IPS DF 6.9 (cell line): ENCODE measurements around the gene KCNQ1.

Source experiments
- DNase-seq: peaks from one replicate; pipeline ENCODE4 v3.0.0-alpha.2; 2013; ENCODE audit warnings: low read depth, low spot score
- H3K27ac ChIP-seq: one replicate; pipeline ENCODE4 v1.5.1; 2013; ENCODE audit warnings: low read length, control low read depth
- H3K27me3 ChIP-seq: 2 replicates; pipeline ENCODE4 v1.6.1; 2013; ENCODE audit warnings: mild to moderate bottlenecking, low read length; ENCODE audit not compliant: control insufficient read depth, insufficient read depth
- H3K36me3 ChIP-seq: 2 replicates; pipeline ENCODE4 v1.6.1; 2013; ENCODE audit warnings: low read length; ENCODE audit not compliant: control insufficient read depth, insufficient read depth
- H3K4me1 ChIP-seq: 2 replicates; pipeline ENCODE4 v1.6.1; 2013; ENCODE audit warnings: low read length; ENCODE audit not compliant: control insufficient read depth, insufficient read depth
- H3K4me3 ChIP-seq: 2 replicates; pipeline ENCODE4 v1.5.1; 2013; ENCODE audit warnings: mild to moderate bottlenecking, low read length
- H3K9me3 ChIP-seq: 2 replicates; pipeline ENCODE4 v1.6.1; 2013; ENCODE audit warnings: low read length, inconsistent platforms; ENCODE audit not compliant: control insufficient read depth, insufficient read depth
- WGBS: extraction: QIAGEN DNeasy Blood & Tissue Kit; methylation state at CpG from one replicate; pipeline ENCODE4 v1.1.7; 2013; ENCODE audit warnings: mixed read lengths, missing lambda C conversion rate; ENCODE audit not compliant: insufficient read length, insufficient coverage; 5-methylcytosine and 5-hydroxymethylcytosine counted together

KCNQ1 gene

GRCh38 chr11:2564008-2564530, 119.3 kb downstream of the KCNQ1 start:
- no CpG with 5 or more reads among the region's 14 CpGs for WGBS
- Histone ChIP-seq H3K36me3 (no peaks in the 10 kb centered on the region), H3K27ac (no peak overlapping the region), H3K4me1 (0 out of 2 replicates have a peak, but pooled peaks cover 3% of the 10 kb centered on the region), H3K27me3 (peaks cover 14% of the 10 kb centered on the region; the same call in 1 of the 2 replicates), H3K9me3 (no peaks in the 10 kb centered on the region), H3K4me3 (no peak overlapping the region)
- no peak for DNase-seq

- no peak overlapping the region for H3K27ac ChIP-seq
- no peaks in the 10 kb centered on the region for H3K9me3 ChIP-seq
- H3K4me3 ChIP-seq, result no peak overlapping the region
- no peaks in the 10 kb centered on the region for H3K36me3 ChIP-seq
- DNase-seq, result no peak
- no CpG with 5 or more reads among the region's 16 CpGs for WGBS
- 0 out of 2 replicates have a peak, but pooled peaks cover 3% of the 10 kb centered on the region for H3K4me1 ChIP-seq
- peaks cover 15% of the 10 kb centered on the region; the same call in 1 of the 2 replicates for H3K27me3 ChIP-seq
Measured at GRCh38 chr11:2564588-2565425, 120.0 kb downstream of the KCNQ1 start.

- WGBS, result no CpG with 5 or more reads among the region's 13 CpGs
- Histone ChIP-seq H3K4me1 (0 out of 2 replicates have a peak, but pooled peaks cover 3% of the 10 kb centered on the region), H3K36me3 (no peaks in the 10 kb centered on the region), H3K27me3 (peaks cover 15% of the 10 kb centered on the region; the same call in 1 of the 2 replicates), H3K9me3 (no peaks in the 10 kb centered on the region), H3K4me3 (no peak overlapping the region), H3K27ac (no peak overlapping the region)
- DNase-seq, result no peak
Measured at GRCh38 chr11:2565447-2566222, 120.8 kb downstream of the KCNQ1 start.

GRCh38 chr11:2566223-2567025, 121.6 kb downstream of the KCNQ1 start:
- 0 out of 2 replicates have a peak, but pooled peaks cover under 1% of the 10 kb centered on the region for H3K4me1 ChIP-seq
- DNase-seq, result no peak
- no CpG with 5 or more reads among the region's 16 CpGs for WGBS

GRCh38 chr11:2567026-2567671, 122.3 kb downstream of the KCNQ1 start:
- no peaks in the 10 kb centered on the region for H3K4me1 ChIP-seq
- DNase-seq, result no peak
- H3K9me3 ChIP-seq, result no peaks in the 10 kb centered on the region
- H3K27ac ChIP-seq, result no peak overlapping the region
- no peak overlapping the region for H3K4me3 ChIP-seq
- no CpG with 5 or more reads among the region's 5 CpGs for WGBS
- H3K27me3 ChIP-seq, result peaks cover 15% of the 10 kb centered on the region; the same call in 1 of the 2 replicates
- H3K36me3 ChIP-seq, result no peaks in the 10 kb centered on the region

More at GRCh38 chr11:2566223-2567025, 121.6 kb downstream of the KCNQ1 start:
- Histone ChIP-seq H3K27me3 (peaks cover 15% of the 10 kb centered on the region; the same call in 1 of the 2 replicates), H3K9me3 (no peaks in the 10 kb centered on the region), H3K36me3 (no peaks in the 10 kb centered on the region), H3K27ac (no peak overlapping the region), H3K4me3 (no peak overlapping the region)

GRCh38 chr11:2569321-2569721, 124.5 kb downstream of the KCNQ1 start:
- H3K4me3 ChIP-seq, result no peak overlapping the region
- no peaks in the 10 kb centered on the region for H3K9me3 ChIP-seq
- no peaks in the 10 kb centered on the region for H3K4me1 ChIP-seq
- no peaks in the 10 kb centered on the region; the same call in 1 of the 2 replicates for H3K36me3 ChIP-seq
- H3K27ac ChIP-seq, result no peak overlapping the region
- no peak for DNase-seq
- peaks cover 17% of the 10 kb centered on the region; the same call in 1 of the 2 replicates for H3K27me3 ChIP-seq
- no CpG with 5 or more reads among the region's 14 CpGs for WGBS

GRCh38 chr11:2569731-2570210, 125.0 kb downstream of the KCNQ1 start:
- DNase-seq, result no peak
- WGBS, result no CpG with 5 or more reads among the region's 10 CpGs
- Histone ChIP-seq H3K27me3 (peaks cover 17% of the 10 kb centered on the region; the same call in 1 of the 2 replicates), H3K9me3 (no peaks in the 10 kb centered on the region), H3K27ac (no peak overlapping the region), H3K36me3 (no peaks in the 10 kb centered on the region; the same call in 1 of the 2 replicates), H3K4me1 (no peaks in the 10 kb centered on the region), H3K4me3 (no peak overlapping the region)

- no peaks in the 10 kb centered on the region for H3K9me3 ChIP-seq
- no peak for DNase-seq
- no CpG with 5 or more reads among the region's 26 CpGs for WGBS
- H3K27ac ChIP-seq, result no peak overlapping the region
- H3K4me1 ChIP-seq, result no peaks in the 10 kb centered on the region
- H3K36me3 ChIP-seq, result no peaks in the 10 kb centered on the region; the same call in 1 of the 2 replicates
- H3K4me3 ChIP-seq, result no peak overlapping the region
- H3K27me3 ChIP-seq, result peaks cover 17% of the 10 kb centered on the region; the same call in 1 of the 2 replicates
Measured at GRCh38 chr11:2570211-2570811, 125.5 kb downstream of the KCNQ1 start.
